ENCODE measurements around the gene B3GALNT2.
A peak's percentile ranks its signal among the peaks of the same experiment; 100 is the strongest.

Gene B3GALNT2

GRCh38 chr1:235450886-235451483 lies 53.3 kb downstream of the B3GALNT2 start:
- DNase-seq, result no peak

- DNase-seq, result no peak
These were observed 53.8 kb downstream of the B3GALNT2 start for GRCh38 chr1:235450433-235450832.

- no peak for DNase-seq
These were observed 55.6 kb downstream of the B3GALNT2 start for GRCh38 chr1:235448616-235449015.

GRCh38 chr1:235442788-235443429 lies 61.3 kb downstream of the B3GALNT2 start:
- peak; percentile 62 for DNase-seq

- no peak for DNase-seq
These were observed 63.0 kb downstream of the B3GALNT2 start for GRCh38 chr1:235441159-235441685.

GRCh38 chr1:235434001-235434400 lies 70.3 kb downstream of the B3GALNT2 start:
- DNase-seq, result no peak

- no peak for DNase-seq
These were observed 73.3 kb downstream of the B3GALNT2 start for GRCh38 chr1:235430991-235431390.

- no peak for DNase-seq
These were observed 75.1 kb downstream of the B3GALNT2 start for GRCh38 chr1:235429143-235429542.

- DNase-seq, result no peak
These were observed 76.8 kb downstream of the B3GALNT2 start for GRCh38 chr1:235427447-235427846.

GRCh38 chr1:235426680-235427079 lies 77.6 kb downstream of the B3GALNT2 start:
- DNase-seq, result no peak

- DNase-seq, result no peak
These were observed 78.1 kb downstream of the B3GALNT2 start for GRCh38 chr1:235426143-235426542.

GRCh38 chr1:235425357-235425756 lies 78.9 kb downstream of the B3GALNT2 start:
- DNase-seq, result no peak

GRCh38 chr1:235424092-235424491 lies 80.2 kb downstream of the B3GALNT2 start:
- no peak for DNase-seq

- DNase-seq, result no peak
These were observed 81.0 kb downstream of the B3GALNT2 start for GRCh38 chr1:235423214-235423652.

- no peak for DNase-seq
These were observed 82.5 kb downstream of the B3GALNT2 start for GRCh38 chr1:235421751-235422150.

GRCh38 chr1:235417086-235417697 lies 87.1 kb downstream of the B3GALNT2 start:
- DNase-seq, result peak; percentile 76

GRCh38 chr1:235416662-235417049 lies 87.6 kb downstream of the B3GALNT2 start:
- no peak for DNase-seq

- DNase-seq, result peak; percentile 81
These were observed 89.0 kb downstream of the B3GALNT2 start for GRCh38 chr1:235415008-235415904.

GRCh38 chr1:235411489-235412486 lies 92.5 kb downstream of the B3GALNT2 start:
- DNase-seq, result peak; percentile 21

GRCh38 chr1:235410467-235410866 lies 93.8 kb downstream of the B3GALNT2 start:
- DNase-seq, result no peak

GRCh38 chr1:235409042-235409820 lies 95.0 kb downstream of the B3GALNT2 start:
- no peak for DNase-seq
